Stimulated activated CD4-positive, alpha-beta T cell treated with anti-CD3 and anti-CD28 coated beads, Interleukin-12 subunit alpha, Interleukin-12 subunit beta, amount 100 ng/mL, for 48 hours (primary cell): ENCODE data around the gene CLDN8.

Source experiments
- DNase-seq, 3 donors: peaks; one replicate each; pipeline ENCODE4 v3.0.0-alpha.2; 2020; ENCODE audit warnings: low read depth in 2 of 3, low spot score in 1 of 3

CLDN8 gene

DNA sequence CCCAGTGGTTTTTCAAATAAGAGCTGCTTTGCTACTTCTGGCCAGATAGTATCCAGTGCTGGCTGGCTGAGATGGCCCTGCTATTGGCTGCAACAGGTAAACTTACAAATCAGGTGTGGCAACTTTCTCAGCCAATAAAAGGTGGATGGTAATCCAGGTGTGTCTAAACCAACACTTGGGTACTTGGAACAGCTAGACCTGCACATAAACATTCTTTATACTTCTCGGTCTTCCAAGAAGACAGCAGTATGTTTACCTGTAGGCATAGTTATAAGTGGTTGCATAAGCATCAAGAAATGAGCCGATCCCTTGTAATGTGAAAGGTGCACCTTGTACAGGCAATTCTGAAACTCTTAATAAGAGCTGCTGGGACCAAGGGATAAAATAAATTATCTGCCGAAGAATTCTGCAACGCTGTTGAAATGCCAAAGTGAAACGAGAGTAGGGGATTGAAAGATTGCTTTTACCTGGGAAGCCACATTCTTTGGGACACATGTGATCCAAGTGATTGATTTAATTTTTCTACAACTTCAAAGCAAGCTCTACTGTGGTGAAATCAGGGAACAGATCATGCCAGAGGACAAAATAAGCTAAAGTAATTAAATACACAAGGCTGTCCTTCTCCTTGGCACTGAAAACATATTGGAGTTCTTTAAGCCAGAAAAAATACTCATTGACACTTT, at the start of gene CLDN8:
TSS of gene CLDN8 (minus strand) at position 57 of the 683 bp plus-strand sequence. CDS start 172 bp downstream, outside the sequence.
- no peak for DNase-seq

DNA sequence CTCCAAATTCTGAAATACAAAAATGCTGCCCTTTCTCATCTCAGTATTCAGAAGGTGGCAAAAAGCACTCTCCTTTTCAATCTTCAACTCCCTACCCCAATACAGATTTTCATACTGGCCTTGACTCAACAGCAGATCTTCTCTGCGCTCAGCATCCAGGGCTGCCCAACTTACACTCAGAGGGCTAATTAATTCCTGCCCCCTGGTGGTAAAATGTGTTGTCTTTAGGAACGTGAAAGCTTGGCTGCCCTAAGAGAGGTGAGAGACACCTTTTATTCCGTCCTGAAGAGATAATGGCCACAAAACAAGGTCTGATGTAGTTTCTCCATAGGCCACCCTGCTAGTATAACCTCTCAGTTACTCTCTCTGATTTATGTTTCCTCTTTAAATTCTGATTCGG, 41.9 kb upstream of the CLDN8 start:
- no peak for DNase-seq

DNA sequence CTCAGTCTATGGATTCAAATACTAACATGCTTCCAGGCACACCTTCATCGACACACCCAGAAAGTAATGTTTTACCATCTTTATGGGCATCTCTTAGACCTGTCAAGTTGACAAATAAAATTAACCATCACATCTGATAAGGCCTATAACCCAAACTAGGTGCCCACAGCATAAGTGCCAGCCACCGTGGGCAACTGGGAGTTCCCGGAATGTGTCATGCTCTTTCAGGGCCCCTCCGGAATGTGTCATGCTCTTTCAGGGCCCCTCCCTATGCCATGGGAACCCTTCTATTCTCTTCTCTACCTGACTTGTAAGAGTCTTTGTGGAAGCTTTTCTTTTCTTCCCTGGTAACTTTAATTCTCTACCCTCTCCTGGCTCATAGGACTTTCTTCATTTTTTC, 40.2 kb upstream of the CLDN8 start:
- no peak for DNase-seq

DNA sequence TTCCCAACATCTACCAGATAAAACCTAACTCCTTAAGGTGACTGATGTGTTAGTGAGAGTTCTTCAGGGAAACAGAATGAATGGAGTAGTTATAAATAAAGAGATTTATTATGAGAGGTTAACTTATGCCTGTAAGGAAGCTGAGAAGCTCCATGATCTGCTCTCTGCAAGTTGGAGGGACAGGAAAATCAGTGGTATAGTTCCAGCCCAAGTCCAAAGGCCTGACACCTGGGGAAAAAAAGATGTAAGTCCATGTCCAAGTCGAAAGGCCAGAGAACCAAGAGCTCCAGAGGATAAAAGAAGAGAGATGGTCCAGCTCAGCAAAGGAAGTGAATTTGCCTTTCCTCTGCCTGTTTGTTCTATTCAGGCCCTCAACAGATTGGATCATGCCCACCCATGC, 39.8 kb upstream of the CLDN8 start:
- DNase-seq = no peak

DNA sequence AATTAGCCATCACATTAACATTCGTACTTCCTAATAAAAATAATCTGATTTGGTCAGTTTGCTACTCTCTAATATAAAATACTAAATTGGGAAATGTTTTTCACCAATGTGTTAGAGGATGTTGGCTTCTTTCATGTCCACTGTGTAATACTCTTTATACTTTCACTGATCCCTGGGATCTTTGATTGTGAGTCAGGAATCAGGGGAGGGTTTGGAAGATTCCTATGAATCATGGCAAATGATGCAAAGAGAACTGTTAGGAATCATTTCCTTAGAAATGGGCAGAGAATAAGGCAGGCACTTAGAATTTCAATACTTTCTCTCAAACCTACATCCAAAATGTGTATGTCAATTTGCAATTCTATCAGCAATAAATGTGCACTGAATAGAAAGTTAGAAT, 35.9 kb upstream of the CLDN8 start:
- no peak for DNase-seq

DNA sequence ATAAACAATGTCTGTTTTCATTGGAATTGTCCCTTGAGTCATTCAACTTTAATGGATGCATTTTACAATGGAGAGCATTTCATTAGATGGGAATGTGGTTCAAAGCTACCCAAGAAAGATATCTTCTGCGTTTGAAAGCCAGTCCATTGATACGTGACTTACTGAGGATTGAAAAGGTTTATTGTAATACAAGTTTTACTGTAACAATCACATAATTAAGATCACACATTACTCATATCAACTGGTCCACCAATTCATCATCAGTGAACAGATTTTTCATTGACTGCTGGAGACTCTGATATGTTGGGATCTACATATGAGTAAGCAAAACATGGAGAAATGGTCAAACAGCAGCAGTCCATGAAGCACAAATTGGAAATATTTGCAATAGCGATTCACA, 34.0 kb upstream of the CLDN8 start:
- DNase-seq = no peak

DNA sequence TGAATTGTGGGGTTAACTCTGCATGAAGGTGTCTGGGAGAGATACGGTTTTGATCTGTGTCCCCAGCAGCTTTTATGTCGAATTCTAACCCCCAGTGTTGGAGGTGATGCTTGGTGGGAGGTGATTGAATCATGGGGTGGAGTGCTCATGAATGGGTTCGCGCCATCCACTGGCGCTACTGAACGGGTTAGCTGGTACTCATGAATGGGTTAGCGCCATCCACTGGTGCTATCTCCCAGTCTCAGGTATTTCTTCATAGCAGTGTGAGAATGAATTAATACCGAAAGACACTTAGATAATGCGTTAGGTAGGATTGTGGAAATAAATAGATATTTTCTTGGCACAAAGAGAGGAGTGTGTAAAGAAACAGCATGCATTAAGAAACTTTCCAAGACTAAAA, 32.9 kb upstream of the CLDN8 start:
- DNase-seq = no peak

DNA sequence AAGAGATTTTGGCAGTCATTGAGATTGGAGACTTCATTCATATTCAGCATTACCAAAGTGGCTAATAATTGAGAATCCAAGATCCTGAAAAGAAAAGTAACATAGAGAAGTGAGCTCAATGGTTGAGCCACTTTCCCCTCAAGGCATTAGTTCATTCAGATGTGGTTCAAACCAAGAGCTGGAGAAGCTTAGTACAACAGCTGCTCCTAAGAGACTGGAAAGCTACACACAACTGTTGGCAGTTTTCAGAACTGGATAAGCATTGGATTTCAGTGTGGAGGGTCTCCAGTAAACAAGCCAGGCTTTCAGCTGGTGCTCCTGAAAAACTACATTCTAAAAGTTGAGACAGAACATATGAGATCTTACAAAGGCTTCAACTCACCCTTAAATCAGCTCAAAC, 29.2 kb upstream of the CLDN8 start:
- DNase-seq = no peak

DNA sequence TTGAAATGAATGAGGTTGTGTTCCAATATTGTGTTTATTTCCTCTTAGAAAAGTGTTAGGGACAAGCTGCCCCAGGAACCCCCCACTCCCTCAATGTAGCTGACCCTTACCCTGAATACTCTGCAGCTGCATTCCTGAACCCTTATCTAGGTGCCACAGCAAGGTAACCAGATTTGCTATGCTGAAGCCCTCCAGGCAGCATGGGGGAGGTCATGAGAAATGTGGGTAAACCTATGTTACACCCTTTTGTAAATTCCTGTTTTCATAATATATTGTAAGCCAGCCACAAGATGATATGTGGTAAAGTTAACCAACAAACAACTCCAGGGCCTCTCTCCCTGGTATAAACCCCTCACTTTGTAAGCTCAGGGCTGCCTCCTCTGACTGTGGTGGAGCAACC, 27.8 kb upstream of the CLDN8 start:
- DNase-seq = no peak

DNA sequence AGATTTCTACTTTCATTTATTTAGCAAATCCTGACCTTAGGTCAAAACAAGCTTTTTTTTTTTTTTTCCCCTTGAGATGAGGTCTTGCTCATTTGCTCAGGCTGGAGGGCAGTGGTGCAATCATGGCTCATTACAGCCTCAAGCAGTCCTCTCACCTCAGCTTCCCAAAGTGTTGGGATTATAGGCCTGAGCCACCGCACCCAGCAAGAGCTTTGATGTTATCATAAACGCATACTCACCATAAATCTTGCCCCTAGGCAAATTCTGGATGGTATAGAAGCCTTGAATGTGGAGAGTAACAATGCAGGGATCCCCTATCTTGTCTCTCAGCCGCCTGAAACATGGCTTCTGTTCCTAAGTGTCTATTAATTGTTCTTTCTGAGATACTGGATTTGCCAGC, 24.8 kb upstream of the CLDN8 start:
- DNase-seq = no peak

DNA sequence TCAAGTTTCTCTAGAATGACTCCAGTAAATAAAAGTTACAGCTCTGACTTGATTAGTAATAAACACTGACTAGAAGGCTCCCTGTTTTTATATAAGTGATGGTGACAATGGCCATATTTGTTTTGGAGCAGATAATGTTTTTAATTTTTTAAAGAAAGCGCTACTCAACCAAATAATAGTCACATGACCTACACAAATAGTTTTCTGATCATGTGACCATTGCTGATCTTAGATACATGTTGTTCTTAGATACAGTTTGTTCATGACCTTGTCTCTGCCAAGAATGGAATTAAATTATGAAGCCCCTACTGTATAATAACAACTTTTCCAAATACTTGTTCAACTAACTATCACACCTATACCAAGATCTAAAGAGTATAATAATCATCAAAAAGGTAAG, 22.3 kb upstream of the CLDN8 start:
- no peak for DNase-seq

DNA sequence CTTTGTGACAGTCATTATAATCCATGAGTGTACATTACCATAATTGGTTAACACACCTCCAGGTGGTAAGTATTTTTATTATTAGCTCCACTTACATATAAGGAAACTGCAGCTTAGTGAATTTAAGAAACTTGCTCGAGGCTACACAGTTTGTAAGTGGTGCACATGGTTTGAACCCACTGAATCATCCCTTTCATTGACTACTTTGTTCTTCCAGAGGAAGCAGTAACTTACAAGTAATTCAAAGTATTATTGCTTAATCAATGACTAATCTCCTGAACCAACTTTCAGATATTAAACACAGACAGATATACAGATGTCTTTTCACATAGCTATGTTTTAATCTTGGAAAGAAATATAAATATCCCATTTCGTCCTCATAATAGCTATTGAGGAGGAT, 18.7 kb upstream of the CLDN8 start:
- no peak for DNase-seq

DNA sequence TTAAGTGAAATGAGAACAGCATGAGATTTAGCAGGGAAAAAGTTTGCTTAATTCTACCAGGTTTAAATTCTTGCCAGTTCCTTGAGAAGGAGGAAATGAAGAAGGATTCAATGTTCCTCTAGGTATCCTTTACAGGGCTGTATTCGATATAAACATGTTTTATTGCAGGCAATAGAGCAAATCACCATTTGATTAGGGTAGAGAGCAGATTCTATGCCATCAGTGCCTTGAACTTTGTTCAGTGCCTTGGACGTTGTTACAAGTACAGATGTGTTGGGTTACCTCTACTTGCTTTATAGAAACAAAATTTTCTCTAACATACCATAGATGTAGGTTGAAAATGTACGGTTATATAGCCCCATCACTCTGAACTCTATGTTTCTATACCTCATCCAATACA, 18.2 kb upstream of the CLDN8 start:
- no peak for DNase-seq

DNA sequence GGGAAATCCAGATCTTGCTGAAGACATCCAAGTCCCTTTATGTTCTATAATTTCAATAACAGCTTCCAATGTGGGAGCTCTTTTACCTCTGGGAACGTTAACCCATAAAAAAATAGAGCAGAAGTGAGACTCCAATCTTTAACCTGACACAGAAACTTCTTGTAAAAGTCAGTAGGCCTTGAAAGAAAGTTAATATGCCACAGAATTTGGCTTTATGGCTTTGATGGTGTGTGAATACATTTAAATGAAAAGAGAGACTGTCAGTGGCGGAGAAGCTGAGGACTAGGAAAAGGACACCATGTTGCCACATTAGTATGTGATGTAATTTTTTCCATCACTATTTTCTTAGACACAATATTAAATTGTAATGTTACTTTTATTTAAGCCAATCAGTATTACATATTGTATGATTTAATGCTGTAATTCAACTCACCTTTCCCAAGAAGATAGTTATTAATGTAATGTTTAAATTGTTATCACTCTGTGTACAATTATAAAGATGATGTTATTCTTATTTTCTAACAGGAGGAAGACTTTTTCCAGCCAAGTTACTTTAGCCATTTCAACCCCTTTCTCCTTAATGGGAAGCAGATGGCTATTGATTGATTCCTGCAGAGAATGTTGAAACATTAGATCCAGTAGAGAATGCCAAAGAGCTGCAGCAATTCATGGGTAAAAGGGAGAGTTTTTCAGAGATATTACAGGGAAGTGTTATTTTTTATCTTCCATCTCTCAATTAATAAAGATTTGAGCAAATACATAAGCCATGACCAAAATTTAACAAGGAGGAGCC, 17.5 kb upstream of the CLDN8 start:
- DNase-seq = no peak

DNA sequence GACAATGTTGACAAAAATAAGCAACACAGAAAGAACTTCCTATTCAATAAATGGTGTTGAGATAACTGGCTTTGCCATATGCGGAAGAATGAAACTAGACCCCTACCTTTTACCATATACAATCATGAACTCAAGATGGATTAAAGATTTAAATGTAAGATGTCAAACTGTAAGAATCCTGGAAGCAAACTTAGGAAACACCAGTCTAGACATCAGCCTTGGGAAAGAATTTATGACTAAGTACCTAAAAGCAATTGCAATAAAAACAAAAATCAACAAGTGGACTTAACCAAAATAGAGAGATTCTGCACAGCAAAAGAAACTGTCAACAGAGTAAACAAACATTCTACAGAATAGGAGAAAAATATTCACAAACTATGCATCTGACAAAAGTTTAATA, 16.1 kb upstream of the CLDN8 start:
- DNase-seq = no peak

DNA sequence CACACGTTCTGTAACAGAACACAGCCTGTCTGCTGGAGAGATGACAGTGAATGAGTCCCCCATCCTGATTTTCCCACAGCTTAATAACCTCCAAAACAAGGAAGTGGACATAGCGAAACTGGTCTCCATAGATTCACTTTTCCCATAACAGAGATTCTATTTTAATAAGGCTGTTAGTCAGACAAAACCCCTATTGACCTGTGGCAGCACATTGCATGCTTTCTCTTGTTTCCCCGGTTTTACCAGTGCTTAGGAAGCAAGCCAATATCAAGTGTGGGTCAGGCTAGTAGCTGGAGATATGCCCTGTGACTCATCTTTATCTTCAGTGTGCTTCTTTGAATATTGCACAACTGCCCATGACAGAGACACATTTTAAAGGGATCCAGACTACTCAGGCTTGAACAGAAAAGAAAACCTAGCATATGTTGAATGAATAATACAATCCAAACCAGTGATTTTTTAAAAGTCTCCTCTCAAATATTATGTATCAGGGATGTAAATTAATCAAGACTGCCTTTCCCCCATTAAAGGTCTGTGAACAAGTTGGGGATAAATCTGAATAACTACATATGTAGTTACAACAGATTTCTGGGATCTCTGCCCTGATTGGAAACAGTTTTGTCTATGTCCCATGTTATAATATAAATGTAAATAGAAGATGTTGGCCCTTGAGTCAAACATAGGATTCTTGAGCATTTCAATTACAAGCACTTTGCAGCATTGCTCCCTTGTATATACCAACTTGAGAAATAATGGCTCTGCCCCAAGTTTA, 11.9 kb upstream of the CLDN8 start:
- no peak for DNase-seq

DNA sequence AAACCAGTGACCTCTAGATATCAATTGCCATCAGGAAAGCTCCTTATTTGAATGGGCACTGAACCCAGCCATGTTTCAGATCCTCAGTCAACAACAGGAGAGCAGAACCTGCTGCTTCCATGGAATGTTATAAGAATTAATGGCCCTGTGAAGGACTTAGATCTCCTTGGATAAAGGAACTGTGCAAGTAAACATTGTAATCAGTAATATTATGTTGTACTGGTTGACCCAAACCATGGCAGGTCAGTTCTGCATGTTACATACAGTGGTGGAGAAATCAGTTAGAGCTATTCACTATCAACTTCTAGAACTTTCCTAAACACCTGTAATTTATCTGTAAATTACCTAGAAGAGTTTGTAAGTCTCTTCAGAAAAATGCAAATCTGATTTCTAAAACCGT, 11.2 kb upstream of the CLDN8 start:
- DNase-seq = no peak

DNA sequence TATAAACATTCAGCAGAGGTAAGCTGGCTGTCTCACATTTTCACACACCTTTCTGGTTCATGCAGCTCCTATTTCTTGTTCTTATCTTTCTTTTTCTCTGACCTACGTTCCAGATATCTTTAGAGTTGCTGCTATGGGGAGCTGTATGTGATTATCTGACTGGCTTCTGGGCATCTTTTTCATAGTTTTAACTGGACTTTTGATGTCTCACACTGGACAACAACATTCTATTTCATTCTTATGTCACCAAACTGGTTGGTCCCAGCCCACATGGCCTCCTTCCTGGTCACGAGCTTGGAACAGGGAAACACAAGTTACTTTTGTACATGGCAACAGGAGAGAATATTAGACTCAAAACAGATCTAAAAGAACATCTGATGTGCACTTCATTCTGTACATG, 7.7 kb upstream of the CLDN8 start:
- DNase-seq = no peak

DNA sequence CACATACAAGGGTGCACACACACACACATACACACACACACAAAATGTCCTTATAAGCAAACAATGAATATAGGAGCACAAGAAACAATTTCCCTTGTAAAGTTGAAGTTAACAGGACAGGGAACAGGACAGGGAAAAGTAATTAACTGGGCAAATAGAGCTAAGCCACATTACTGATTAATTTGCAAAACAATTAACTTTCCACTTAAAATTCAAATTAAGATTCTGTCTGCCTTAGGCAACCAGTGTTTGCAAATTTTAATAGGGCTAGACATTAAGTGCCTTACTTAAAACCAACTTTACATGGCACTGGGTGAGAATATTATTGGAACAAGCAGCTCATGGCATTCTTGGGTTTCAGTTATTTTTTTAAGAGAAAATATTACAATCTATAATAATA, 6.8 kb upstream of the CLDN8 start:
- no peak for DNase-seq

DNA sequence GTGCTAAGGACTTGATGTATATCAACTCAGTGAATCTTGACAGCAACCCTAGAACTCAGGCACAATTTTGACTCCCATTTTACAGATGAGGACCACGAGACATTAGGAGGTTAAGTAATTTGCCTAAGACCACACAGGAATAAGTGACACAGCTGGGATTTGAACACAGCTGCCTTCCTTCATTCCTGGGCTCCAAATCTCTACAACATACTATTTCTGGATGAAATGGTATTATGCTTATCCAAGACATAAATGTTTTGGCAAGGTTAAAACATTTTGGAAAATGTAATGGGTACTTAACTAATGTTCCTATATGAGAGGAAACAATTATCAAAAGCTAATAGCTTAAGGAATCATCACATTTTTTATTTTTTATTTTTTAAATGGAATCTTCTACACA, 4.8 kb downstream of the CLDN8 start:
- DNase-seq = no peak

DNA sequence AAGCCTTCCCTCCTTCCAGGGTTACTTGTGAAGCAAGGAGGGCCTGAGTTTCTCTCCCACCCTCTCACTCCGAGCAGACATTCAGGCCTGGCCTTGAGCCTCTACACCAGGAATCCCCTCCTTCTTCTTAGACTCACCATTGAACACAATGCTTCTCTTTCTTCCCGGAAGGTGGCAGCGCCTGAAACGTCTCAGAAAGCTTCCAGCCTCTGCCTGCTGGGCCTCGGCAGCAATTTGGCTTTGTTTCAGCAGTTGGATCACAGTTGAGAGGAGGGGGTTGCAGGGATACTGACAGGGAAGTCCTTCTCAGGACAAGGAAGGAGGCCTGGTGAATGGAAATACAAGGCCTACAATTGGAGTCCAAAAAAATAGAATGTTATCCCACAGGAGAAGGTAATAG, 6.3 kb downstream of the CLDN8 start:
- no peak for DNase-seq

DNA sequence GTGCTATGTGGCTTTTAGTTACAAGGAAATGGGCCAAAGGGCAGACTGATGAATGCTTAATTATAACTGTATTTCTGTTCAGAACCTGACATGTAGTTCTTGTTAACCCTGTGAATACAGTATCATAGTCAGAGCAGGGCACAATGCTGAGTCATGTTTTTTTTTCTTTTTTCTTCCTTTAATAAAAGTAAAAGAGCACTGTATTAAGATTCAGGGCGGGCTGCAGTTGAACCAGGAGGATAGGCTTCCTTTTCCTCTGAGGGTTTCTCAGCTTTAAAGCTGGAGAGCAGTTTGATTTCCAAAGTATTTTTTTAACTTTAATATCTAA, 8.7 kb downstream of the CLDN8 start:
- no peak for DNase-seq
